HepG2 (cell line): Measurements from ENCODE around the gene NEFH. TPM values are rescaled to one million over a fixed set of nuclear protein-coding genes. Genes with fewer than 3 reads are reported as not detected.

ENCODE experiments used
- ATAC-seq: fragments of 200-7000 bp; cut with Tn5 transposase; 3 replicates; pipeline ENCODE4 v1.9.1; 2020; ENCODE audit warnings: mild to moderate bottlenecking, moderate library complexity
- BruUV-seq: library from RNA; stranded (reverse); fragments of 400-500 nt; replicated peaks from 2 replicates; lab custom pipeline; 2021; lab: Mats Ljungman, UMichigan
- CTCF ChIA-PET: fragments of 300-600 bp; formaldehyde crosslinking; extraction: SDS; loops from one replicate; lab custom pipeline; 2021; ENCODE audit warnings: low total read pairs, inconsistent platforms, low intra/inter-chr PET ratio; lab: Yijun Ruan, JAX
- POLR2A ChIA-PET: fragments of 350-600 bp; sonication (Branson Sonifier 250); formaldehyde crosslinking; loops from one replicate; lab custom pipeline; 2020; ENCODE audit warnings: antibody characterized with exemption, inconsistent platforms; lab: Yijun Ruan, JAX
- DNase-seq: peaks from one replicate; pipeline ENCODE4 v3.0.0-alpha.2; 2015; ENCODE audit warnings: low spot score
- FAIRE-seq: peaks from 3 replicates; lab custom pipeline; 2011; peaks lifted over from hg19 to GRCh38; lab: Jason Lieb, UNC
- H2AFZ ChIP-seq: one replicate; pipeline ENCODE4 v1.6.1; 2011; ENCODE audit warnings: low read length, inconsistent platforms
- H3K27ac ChIP-seq: fragments of 300-600 bp; 3 replicates; pipeline ENCODE4 v1.8.0; 2011; ENCODE audit warnings: mixed run types, mild to moderate bottlenecking, mixed read lengths, low read length, inconsistent platforms; ENCODE audit not compliant: insufficient read depth; ENCODE audit errors: extremely low read length
- H3K27me3 ChIP-seq, 2 experiments: fragments of 200-600 bp in 1 of 2; 2 replicates in 1 of 2; 3 replicates in 1 of 2; pipeline versions ENCODE4 v1.6.0 to v1.8.0; 2011; ENCODE audit warnings: low read length in 2 of 2, mild to moderate bottlenecking in 2 of 2, moderate library complexity in 2 of 2, inconsistent platforms in 1 of 2; ENCODE audit not compliant: insufficient read depth in 2 of 2, control insufficient read depth in 1 of 2
- H3K36me3 ChIP-seq, 2 experiments: fragments of 200-600 bp in 1 of 2; replicated peaks in 1 of 2; 2 replicates in 1 of 2; 3 replicates in 1 of 2; pipeline versions ENCODE4 v1.5.1 to v1.8.0; 2011; ENCODE audit warnings: low read length in 2 of 2, inconsistent platforms in 1 of 2; ENCODE audit not compliant: insufficient read depth in 2 of 2, control insufficient read depth in 1 of 2
- H3K4me1 ChIP-seq: 2 replicates; pipeline ENCODE4 v1.5.1; 2012; ENCODE audit warnings: low read length, inconsistent platforms; ENCODE audit not compliant: insufficient read depth
- H3K4me2 ChIP-seq: 2 replicates; pipeline ENCODE4 v1.6.0; 2011; ENCODE audit warnings: low read depth, low read length, inconsistent platforms
- H3K4me3 ChIP-seq, 3 experiments: fragments of 200-600 bp in 1 of 3; sonication (generic), shearing (Covaris generic) in 1 of 3; replicated peaks in 1 of 3; 2 replicates each; pipeline ENCODE4 v1.5.1; 2011 to 2016; ENCODE audit warnings: low read length in 3 of 3, inconsistent platforms in 2 of 3, low read depth in 2 of 3, mild to moderate bottlenecking in 2 of 3, control low read depth in 1 of 3, mixed read lengths in 1 of 3; ENCODE audit not compliant: insufficient read depth in 1 of 3
- H3K79me2 ChIP-seq: one replicate; pipeline ENCODE4 v1.6.1; 2011; ENCODE audit warnings: low read length, inconsistent platforms; ENCODE audit not compliant: insufficient read depth
- H3K9ac ChIP-seq: 2 replicates; pipeline ENCODE4 v1.6.0; 2011; ENCODE audit warnings: mild to moderate bottlenecking, low read depth, low read length, inconsistent platforms; ENCODE audit not compliant: insufficient read depth
- H3K9me3 ChIP-seq: 2 replicates; pipeline ENCODE4 v1.5.1; 2012; ENCODE audit warnings: mild to moderate bottlenecking, low read length
- H4K20me1 ChIP-seq: 2 replicates; pipeline ENCODE4 v1.6.0; 2011; ENCODE audit warnings: inconsistent platforms, mild to moderate bottlenecking, low read length, moderate library complexity; ENCODE audit not compliant: insufficient read depth
- MAFF ChIP-seq: IDR thresholded peaks from 2 replicates; pipeline ENCODE4 v1.6.1; 2011; ENCODE audit warnings: low read depth, low read length, improper control_type of control experiment
- MAFK ChIP-seq, 2 experiments: IDR thresholded peaks in 1 of 2; conservative IDR thresholded peaks in 1 of 2; 2 replicates each; pipeline ENCODE4 v1.6.1; 2011; ENCODE audit warnings: improper control_type of control experiment in 2 of 2, low read length in 2 of 2
- NAIF1 ChIP-seq: sonication (generic); formaldehyde crosslinking; IDR thresholded peaks from 2 replicates; pipeline ENCODE4 v1.5.0; 2020; ENCODE audit warnings: mild to moderate bottlenecking, missing genetic modification reagents, borderline replicate concordance
- PHF20 ChIP-seq: sonication (generic); formaldehyde crosslinking; IDR thresholded peaks from 2 replicates; pipeline ENCODE4 v1.5.0; 2020; ENCODE audit warnings: mild to moderate bottlenecking, missing genetic modification reagents
- PLSCR1 ChIP-seq: sonication (generic); formaldehyde crosslinking; IDR thresholded peaks from 2 replicates; pipeline ENCODE4 v1.5.0; 2020; ENCODE audit warnings: missing genetic modification reagents, mild to moderate bottlenecking, borderline replicate concordance
- TCF7L2 ChIP-seq: IDR thresholded peaks from 2 replicates; pipeline ENCODE4 v1.6.1; 2011; ENCODE audit warnings: mild to moderate bottlenecking, low read depth, low read length, moderate library complexity
- ZFAT ChIP-seq: sonication (generic); formaldehyde crosslinking; conservative IDR thresholded peaks from 2 replicates; pipeline ENCODE4 v1.8.1; 2023; ENCODE audit warnings: missing genetic modification reagents, inconsistent platforms
- ZFP37 ChIP-seq: sonication (generic); formaldehyde crosslinking; IDR thresholded peaks from 2 replicates; pipeline ENCODE4 v1.4.0; 2020; ENCODE audit warnings: missing genetic modification reagents, borderline replicate concordance
- ZNF260 ChIP-seq: sonication (generic); formaldehyde crosslinking; IDR thresholded peaks from 2 replicates; pipeline ENCODE4 v1.4.0; 2020; ENCODE audit warnings: missing genetic modification reagents, low read depth, mild to moderate bottlenecking, borderline replicate concordance
- ZNF337 ChIP-seq: sonication (generic); formaldehyde crosslinking; IDR thresholded peaks from 2 replicates; pipeline ENCODE4 v1.5.1; 2020; ENCODE audit warnings: missing genetic modification reagents, low read depth, mild to moderate bottlenecking, borderline replicate concordance
- ZNF572 ChIP-seq: sonication (generic); formaldehyde crosslinking; IDR thresholded peaks from 2 replicates; pipeline ENCODE4 v1.5.1; 2020; ENCODE audit warnings: mild to moderate bottlenecking, missing genetic modification reagents
- ZSCAN20 ChIP-seq: sonication (generic); formaldehyde crosslinking; IDR thresholded peaks from 2 replicates; pipeline ENCODE4 v1.4.0; 2020; ENCODE audit warnings: missing genetic modification reagents, mild to moderate bottlenecking, borderline replicate concordance
- WGBS: methylation state at CpG from one replicate; pipeline ENCODE4 v1.1.6; 2017; ENCODE audit warnings: low lambda C conversion rate; 5-methylcytosine and 5-hydroxymethylcytosine counted together
- in situ Hi-C: cut with HindIII; loops from 2 replicates; pipeline ENCODE4 v1.10.0; 2017; ENCODE audit warnings: low pct_unique_long_range_greater_than_20kb; ENCODE audit not compliant: extremely low pct_ligation_motif_present
- intact Hi-C: fragments of 100-400 bp; cut with micrococcal nuclease; formaldehyde crosslinking; loops from one replicate; pipeline ENCODE4 v1.10.0; 2022; ENCODE audit not compliant: unreplicated experiment
- polyA plus RNA-seq, 8 experiments: library from polyadenylated mRNA; depleted of rRNA in 3 of 8; stranded (reverse) in 7 of 8; unstranded in 1 of 8; fragments of >200 nt; fragmentation: Illumina TruSeq in 4 of 8; extraction: Trizol in 4 of 8; gene quantifications; 2 replicates each; pipeline versions ENCODE4 v1.2.1 to v1.2.3, GENCODE V29; 2011 to 2016; ENCODE audit warnings: low read depth in 4 of 8, missing spikeins in 1 of 8, mixed read lengths in 1 of 8; ENCODE audit not compliant: insufficient read depth in 1 of 8
- total RNA-seq, 5 experiments: library from RNA; depleted of rRNA; stranded (reverse); fragments of >200 nt; fragmentation: Illumina TruSeq; extraction: Trizol; gene quantifications; 2 replicates each; pipeline ENCODE4 v1.2.3, GENCODE V29; 2016; ENCODE audit warnings: low read depth in 1 of 5
- TF ChIP-seq, protein P1 (sequence below): sonication (generic); formaldehyde crosslinking; IDR thresholded peaks from 2 replicates; pipeline ENCODE4 v1.8.0; 2022; ENCODE audit warnings: missing genetic modification reagents, mild to moderate bottlenecking, borderline replicate concordance
- TF ChIP-seq, protein P2 (sequence below): sonication (generic); formaldehyde crosslinking; IDR thresholded peaks from 2 replicates; pipeline ENCODE4 v1.5.0; 2020; ENCODE audit warnings: missing genetic modification reagents

Gene NEFH
- total and polyA plus RNA-seq, 2 of the 13 experiments (the other 11 are each of a cell fraction or from before 2014, with no cell fraction given), result not detected

DNA sequence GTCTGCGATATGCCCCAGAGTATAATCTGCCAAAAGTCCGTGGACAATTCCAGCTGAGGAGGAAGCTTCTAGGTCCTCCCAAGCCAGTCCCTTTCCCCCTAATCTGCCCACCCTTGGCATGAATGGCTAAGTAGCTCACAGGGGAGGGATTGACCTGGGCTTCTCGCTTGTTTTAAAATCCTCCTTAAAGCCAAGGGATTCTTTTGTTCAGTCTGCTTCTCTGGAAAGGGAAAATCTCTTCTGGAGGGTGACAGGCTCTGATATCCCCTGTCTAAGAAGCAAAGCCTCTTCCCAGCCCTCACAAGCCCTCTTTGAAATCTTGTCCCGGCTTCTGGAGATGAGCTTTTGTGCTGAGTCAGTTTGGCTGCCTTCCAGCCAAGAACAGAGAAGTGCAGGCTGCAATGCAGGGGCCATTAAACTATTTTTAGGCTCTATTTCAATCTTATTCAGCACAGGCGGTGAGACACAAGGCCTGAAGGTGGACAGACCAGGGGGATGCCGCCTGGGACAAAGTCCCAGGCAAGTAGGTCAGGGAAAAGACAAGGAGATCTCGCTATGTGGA lies 23.9 kb downstream of the NEFH start:
- no peak overlapping the region for H3K9ac ChIP-seq

DNA sequence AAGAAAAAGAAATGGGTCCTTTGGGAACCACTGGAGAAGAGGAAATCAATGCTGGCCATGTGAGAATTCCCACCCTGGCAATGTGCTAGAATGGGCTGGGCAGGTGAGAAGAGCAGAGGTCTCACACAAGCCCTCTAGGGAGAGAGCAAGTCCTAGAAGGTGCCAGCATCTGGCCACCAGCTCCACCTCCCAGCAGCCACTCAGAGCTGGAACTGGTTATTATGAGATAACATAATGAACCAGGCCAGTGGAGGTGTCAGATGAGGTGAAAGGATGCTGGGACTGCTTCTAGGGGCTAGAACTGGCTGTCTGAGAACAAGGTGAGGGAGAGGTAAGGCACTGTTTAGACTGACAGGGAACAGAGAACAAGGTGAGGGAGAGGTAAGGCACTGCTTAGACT lies 29.3 kb downstream of the NEFH start:
- POLR2A ChIA-PET, result no interaction called here
- no peak for FAIRE-seq
- Histone ChIP-seq H3K79me2 (no peaks in the 10 kb centered on the region), H3K27ac (no peak overlapping the region), H3K4me2 (no peak overlapping the region), H3K36me3 (peaks cover 22 to 64% of the 10 kb centered on the region in 2 experiments), H3K9me3 (no peaks in the 10 kb centered on the region), H3K4me3 (no peak overlapping the region), H2AFZ (no peak overlapping the region), H3K4me1 (no peaks in the 10 kb centered on the region), H4K20me1 (no peaks in the 10 kb centered on the region), H3K9ac (no peak overlapping the region), H3K27me3 (no peaks in the 10 kb centered on the region)
- in situ Hi-C loops, result no loop called here
- ATAC-seq, result no peak
- TF ChIP-seq PLSCR1 (CRISPR knock-in tag) (no peak), ZNF260 (no peak), ZNF337 (CRISPR knock-in tag) (no peak), ZFP37 (CRISPR knock-in tag) (no peak), ZFAT (CRISPR knock-in tag) (no peak), NAIF1 (CRISPR knock-in tag) (no peak), PHF20 (CRISPR knock-in tag) (no peak), TCF7L2 (no peak)
- TF ChIP-seq, protein P1, sequence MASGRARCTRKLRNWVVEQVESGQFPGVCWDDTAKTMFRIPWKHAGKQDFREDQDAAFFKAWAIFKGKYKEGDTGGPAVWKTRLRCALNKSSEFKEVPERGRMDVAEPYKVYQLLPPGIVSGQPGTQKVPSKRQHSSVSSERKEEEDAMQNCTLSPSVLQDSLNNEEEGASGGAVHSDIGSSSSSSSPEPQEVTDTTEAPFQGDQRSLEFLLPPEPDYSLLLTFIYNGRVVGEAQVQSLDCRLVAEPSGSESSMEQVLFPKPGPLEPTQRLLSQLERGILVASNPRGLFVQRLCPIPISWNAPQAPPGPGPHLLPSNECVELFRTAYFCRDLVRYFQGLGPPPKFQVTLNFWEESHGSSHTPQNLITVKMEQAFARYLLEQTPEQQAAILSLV (CRISPR knock-in tag), result no peak
- BruUV-seq, result no TSS peak
- no peak for DNase-seq
- intact Hi-C loops, result loop anchor here (1.0 to 5.0 kb wide), 2 partner anchors 27 to 248 kb away; no protein-coding TSS in a partner anchor
- CTCF ChIA-PET, result no interaction called here

More for the DNA sequence above, 23.9 kb downstream of the NEFH start:
- ChIA-PET CTCF (no interaction called here), POLR2A (no interaction called here)
- BruUV-seq, result no TSS peak
- no peak overlapping the region for H2AFZ ChIP-seq
- FAIRE-seq (no peak), ATAC-seq (no peak; the same call in 2 of the 3 replicates), DNase-seq (no peak)
- TF ChIP-seq ZNF572 (CRISPR knock-in tag) (no peak), MAFK (conservative IDR thresholded peaks at IDR 0.05 in 1 of 2, IDR thresholded peaks at IDR 0.05 in 1 of 2; ENCODE audit: low read length in 2 of 2) (peak; percentile 12 to 39; a peak in 2 of 4 replicates), ZSCAN20 (CRISPR knock-in tag) (no peak), MAFF (0 out of 2 replicates have a peak, but pooled peaks have one; percentile 15)
- TF ChIP-seq, protein P2, sequence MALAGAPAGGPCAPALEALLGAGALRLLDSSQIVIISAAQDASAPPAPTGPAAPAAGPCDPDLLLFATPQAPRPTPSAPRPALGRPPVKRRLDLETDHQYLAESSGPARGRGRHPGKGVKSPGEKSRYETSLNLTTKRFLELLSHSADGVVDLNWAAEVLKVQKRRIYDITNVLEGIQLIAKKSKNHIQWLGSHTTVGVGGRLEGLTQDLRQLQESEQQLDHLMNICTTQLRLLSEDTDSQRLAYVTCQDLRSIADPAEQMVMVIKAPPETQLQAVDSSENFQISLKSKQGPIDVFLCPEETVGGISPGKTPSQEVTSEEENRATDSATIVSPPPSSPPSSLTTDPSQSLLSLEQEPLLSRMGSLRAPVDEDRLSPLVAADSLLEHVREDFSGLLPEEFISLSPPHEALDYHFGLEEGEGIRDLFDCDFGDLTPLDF (CRISPR knock-in tag), result no peak
- H3K27ac ChIP-seq, result no peak overlapping the region
- H3K36me3 ChIP-seq, result peaks cover 5 to 24% of the 10 kb centered on the region in 2 experiments; a peak in 4 of 5 replicates
- 94% methylated on average over 7 of the region's 7 CpGs for WGBS
- H4K20me1 ChIP-seq, result no peaks in the 10 kb centered on the region
- no peak overlapping the region for H3K4me2 ChIP-seq
- no peaks in the 10 kb centered on the region for H3K27me3 ChIP-seq
- no peaks in the 10 kb centered on the region for H3K9me3 ChIP-seq
- no peak overlapping the region for H3K4me3 ChIP-seq
- H3K4me1 ChIP-seq, result peaks cover 18% of the 10 kb centered on the region
- intact Hi-C loops (no loop called here), in situ Hi-C loops (no loop called here)
- no peaks in the 10 kb centered on the region for H3K79me2 ChIP-seq
